Caco-2 (cell line): ENCODE measurements around the gene LRRC26. TPM values are rescaled to one million over a fixed set of nuclear protein-coding genes. Genes with fewer than 3 reads are reported as not detected.

Experiments
- BruUV-seq: library from RNA; stranded (reverse); fragments of 400-500 nt; replicated peaks from 2 replicates; lab custom pipeline; 2021; lab: Mats Ljungman, UMichigan
- CTCF ChIA-PET: fragments of 300-600 bp; sonication (Branson Sonifier 250); formaldehyde crosslinking; loops from one replicate; lab custom pipeline; 2022; ENCODE audit warnings: antibody characterized with exemption; lab: Charles Lee
- POLR2A ChIA-PET: fragments of 300-600 bp; sonication (Branson Sonifier 250); formaldehyde crosslinking; loops from one replicate; lab custom pipeline; 2022; ENCODE audit warnings: antibody characterized with exemption; lab: Charles Lee
- DNase-seq, 2 experiments: peaks; one replicate each; pipeline versions ENCODE4 v3.0.0 to v3.0.0-alpha.2; 2020 to 2022
- H3K27me3 ChIP-seq: replicated peaks from 2 replicates; pipeline ENCODE4 v1.6.0; 2011; ENCODE audit warnings: low read length; ENCODE audit not compliant: control insufficient read depth, insufficient read depth
- H3K36me3 ChIP-seq: 2 replicates; pipeline ENCODE4 v1.5.1; 2011; ENCODE audit warnings: low read length; ENCODE audit not compliant: control insufficient read depth, insufficient read depth
- H3K4me1 ChIP-seq: fragments of 250-450 bp; sonication (Bioruptor Pico); 2 replicates; pipeline ENCODE4 v1.5.1; 2020; ENCODE audit warnings: mild to moderate bottlenecking
- H3K4me3 ChIP-seq: 2 replicates; pipeline ENCODE4 v1.5.1; 2011; ENCODE audit warnings: low read depth, mild to moderate bottlenecking, control low read depth, low read length
- H3K9me3 ChIP-seq: fragments of 250-450 bp; sonication (Bioruptor Pico); 2 replicates; pipeline ENCODE4 v1.5.1; 2020; ENCODE audit warnings: mild to moderate bottlenecking, moderate library complexity
- H3K27ac Mint-ChIP-seq: one replicate; pipeline ENCODE4 v1.8.0; 2022; ENCODE audit warnings: mixed read lengths; ENCODE audit not compliant: unreplicated experiment
- H3K27me3 Mint-ChIP-seq: one replicate; pipeline ENCODE4 v1.8.0; 2022; ENCODE audit warnings: mixed read lengths; ENCODE audit not compliant: insufficient read depth, unreplicated experiment
- H3K36me3 Mint-ChIP-seq: one replicate; pipeline ENCODE4 v1.8.0; 2022; ENCODE audit warnings: mild to moderate bottlenecking, mixed read lengths; ENCODE audit not compliant: insufficient read depth, unreplicated experiment
- H3K4me1 Mint-ChIP-seq: one replicate; pipeline ENCODE4 v1.8.0; 2022; ENCODE audit warnings: low read depth, mixed read lengths; ENCODE audit not compliant: unreplicated experiment
- H3K4me3 Mint-ChIP-seq: one replicate; pipeline ENCODE4 v1.8.0; 2022; ENCODE audit warnings: mild to moderate bottlenecking, moderate library complexity, mixed read lengths; ENCODE audit not compliant: unreplicated experiment
- H3K9me3 Mint-ChIP-seq: one replicate; pipeline ENCODE4 v1.8.0; 2022; ENCODE audit warnings: mixed read lengths; ENCODE audit not compliant: unreplicated experiment
- CTCF ChIP-seq, 2 experiments: fragments of 200-600 bp in 1 of 2; IDR thresholded peaks; 1 replicate in 1 of 2; 2 replicates in 1 of 2; pipeline versions ENCODE4 v1.5.1 to v1.8.0; 2011 to 2022; ENCODE audit warnings: antibody characterized with exemption in 1 of 2, control low read depth in 1 of 2, inconsistent platforms in 1 of 2, low read depth in 1 of 2, low read length in 1 of 2, mild to moderate bottlenecking in 1 of 2, moderate library complexity in 1 of 2; ENCODE audit not compliant: insufficient read depth in 1 of 2, severe bottlenecking in 1 of 2, unreplicated experiment in 1 of 2
- intact Hi-C: fragments of 100-400 bp; cut with micrococcal nuclease; formaldehyde crosslinking; loops from one replicate; pipeline ENCODE4 v1.10.0; 2022; ENCODE audit not compliant: unreplicated experiment
- total RNA-seq: library from RNA; stranded (reverse); gene quantifications from 2 replicates; pipeline ENCODE4 v1.2.3, GENCODE V29; 2022

LRRC26 gene
- total RNA-seq, 1 experiment from 2014 or later, result 2.9 TPM

GRCh38 chr9:137185921-137186320 lies 16.1 kb upstream of the LRRC26 start:
- H3K4me1 Mint-ChIP-seq, result peaks cover 19% of the 10 kb centered on the region
- POLR2A ChIA-PET, result no interaction called here
- intact Hi-C loops, result no loop called here
- no peak for TF ChIP-seq CTCF (IDR thresholded peaks at IDR 0.05; ENCODE audit: insufficient read depth in 1 of 2, low read depth in 1 of 2, low read length in 1 of 2, severe bottlenecking in 1 of 2, unreplicated experiment in 1 of 2)
- DNase-seq, result no peak
- H3K4me1 ChIP-seq, result peaks cover 16% of the 10 kb centered on the region
- CTCF ChIA-PET, result no interaction called here
- H3K9me3 Mint-ChIP-seq, result no peaks in the 10 kb centered on the region
- no peaks in the 10 kb centered on the region for H3K9me3 ChIP-seq
- H3K4me3 Mint-ChIP-seq, result no peak overlapping the region
- no peaks in the 10 kb centered on the region for H3K27me3 ChIP-seq
- peaks cover 2% of the 10 kb centered on the region for H3K36me3 ChIP-seq
- no peak overlapping the region for H3K27ac Mint-ChIP-seq
- H3K4me3 ChIP-seq, result no peak overlapping the region
- BruUV-seq, result no TSS peak
- H3K27me3 Mint-ChIP-seq, result no peaks in the 10 kb centered on the region
- peaks cover 51% of the 10 kb centered on the region for H3K36me3 Mint-ChIP-seq

GRCh38 chr9:137184881-137185660 lies 15.2 kb upstream of the LRRC26 start:
- CTCF ChIA-PET, result no interaction called here
- POLR2A ChIA-PET, result no interaction called here

GRCh38 chr9:137183980-137184595 lies 14.2 kb upstream of the LRRC26 start:
- H3K4me3 ChIP-seq, result no peak overlapping the region
- H3K9me3 ChIP-seq, result no peaks in the 10 kb centered on the region
- H3K4me1 ChIP-seq, result peaks cover 7% of the 10 kb centered on the region; the same call in 1 of the 2 replicates
- ChIA-PET POLR2A (no interaction called here), CTCF (no interaction called here)
- TF ChIP-seq CTCF (IDR thresholded peaks at IDR 0.05; ENCODE audit: insufficient read depth in 1 of 2, low read depth in 1 of 2, low read length in 1 of 2, severe bottlenecking in 1 of 2, unreplicated experiment in 1 of 2), result no peak
- Mint-ChIP-seq H3K27ac (no peak overlapping the region), H3K4me1 (peaks cover 13% of the 10 kb centered on the region), H3K36me3 (peaks cover 45% of the 10 kb centered on the region), H3K4me3 (no peak overlapping the region), H3K27me3 (no peaks in the 10 kb centered on the region), H3K9me3 (no peaks in the 10 kb centered on the region)
- peaks cover 2% of the 10 kb centered on the region for H3K36me3 ChIP-seq
- intact Hi-C loops, result no loop called here
- BruUV-seq, result no TSS peak
- no peak for DNase-seq
- H3K27me3 ChIP-seq, result no peaks in the 10 kb centered on the region

More at GRCh38 chr9:137184881-137185660, 15.2 kb upstream of the LRRC26 start:
- no peak for TF ChIP-seq CTCF (IDR thresholded peaks at IDR 0.05; ENCODE audit: insufficient read depth in 1 of 2, low read depth in 1 of 2, low read length in 1 of 2, severe bottlenecking in 1 of 2, unreplicated experiment in 1 of 2)
- Mint-ChIP-seq H3K27me3 (no peaks in the 10 kb centered on the region), H3K36me3 (peaks cover 43% of the 10 kb centered on the region), H3K27ac (no peak overlapping the region), H3K9me3 (no peaks in the 10 kb centered on the region), H3K4me3 (no peak overlapping the region), H3K4me1 (peaks cover 13% of the 10 kb centered on the region)
- Histone ChIP-seq H3K9me3 (no peaks in the 10 kb centered on the region), H3K36me3 (peaks cover 2% of the 10 kb centered on the region), H3K27me3 (no peaks in the 10 kb centered on the region), H3K4me1 (peaks cover 14% of the 10 kb centered on the region), H3K4me3 (no peak overlapping the region)
- DNase-seq, result no peak
- intact Hi-C loops, result no loop called here
- no TSS peak for BruUV-seq
